Left ventricle myocardium inferior (tissue), 1 donor: ENCODE results near the gene SLC43A2. TPM values are rescaled to one million over a fixed set of nuclear protein-coding genes. Genes with fewer than 3 reads are reported as not detected.

Experiments used
- DNase-seq: peaks from one replicate; pipeline ENCODE4 v3.0.0-alpha.2; 2020
- H3K27ac ChIP-seq: fragments of 200-600 bp; replicated peaks from 2 replicates; pipeline ENCODE4 v1.8.0; 2021
- H3K27me3 ChIP-seq: fragments of 200-600 bp; 2 replicates; pipeline ENCODE4 v1.8.0; 2021; ENCODE audit warnings: low read depth
- H3K36me3 ChIP-seq: fragments of 200-600 bp; 2 replicates; pipeline ENCODE4 v1.8.0; 2021
- H3K4me1 ChIP-seq: fragments of 200-600 bp; 2 replicates; pipeline ENCODE4 v1.8.0; 2021
- H3K4me3 ChIP-seq: fragments of 200-600 bp; 2 replicates; pipeline ENCODE4 v1.8.0; 2021; ENCODE audit warnings: mild to moderate bottlenecking, moderate library complexity
- H3K9me3 ChIP-seq: fragments of 200-600 bp; replicated peaks from 2 replicates; pipeline ENCODE4 v1.8.0; 2021
- CTCF ChIP-seq: fragments of 200-600 bp; IDR thresholded peaks from 2 replicates; pipeline ENCODE4 v1.8.0; 2021; ENCODE audit warnings: antibody characterized with exemption, mild to moderate bottlenecking, borderline replicate concordance
- intact Hi-C: fragments of 100-400 bp; cut with micrococcal nuclease; formaldehyde crosslinking; loops from one replicate; pipeline ENCODE4 v1.11.0; 2022
- total RNA-seq: library from RNA; stranded (reverse); fragmentation: NEBNext Ultra II Directional; extraction: Animal tissue kit (Norgen Biotek cat#: 25700); gene quantifications from one replicate; pipeline ENCODE4 v1.2.1, GENCODE V29; 2021
- donor health status: DM: no; HTN: yes; CAD: no; lungs with severe emphysema.

SLC43A2 gene
- total RNA-seq, 1 donor from 2014 or later = 4.0 TPM

DNA sequence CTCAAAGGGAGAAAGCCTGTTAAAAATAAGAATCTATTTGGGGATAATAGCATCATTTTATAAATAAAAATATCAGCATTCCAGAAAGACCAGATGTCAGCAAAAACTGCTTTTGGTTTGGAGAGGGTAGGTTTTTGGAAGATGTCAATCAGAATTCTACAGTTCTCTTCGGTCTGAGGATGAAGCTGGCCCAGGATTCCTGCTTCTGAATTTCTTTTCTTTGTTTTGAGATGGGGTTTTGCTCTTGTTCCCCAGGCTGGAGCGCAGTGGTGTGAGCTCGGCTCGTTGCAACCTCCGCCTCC, 35.1 kb downstream of the SLC43A2 start:
- TF ChIP-seq CTCF = no peak
- intact Hi-C loops = no loop called here
- Histone ChIP-seq H3K4me3 (no peak overlapping the region), H3K36me3 (no peaks in the 10 kb centered on the region), H3K27ac (no peak overlapping the region), H3K4me1 (peaks cover 21% of the 10 kb centered on the region), H3K27me3 (no peaks in the 10 kb centered on the region), H3K9me3 (no peaks in the 10 kb centered on the region)
- no peak for DNase-seq

GRCh38 chr17:1592751-1593629, 35.6 kb downstream of the SLC43A2 start:
- Histone ChIP-seq H3K4me3 (no peak overlapping the region), H3K27me3 (no peaks in the 10 kb centered on the region), H3K27ac (no peak overlapping the region), H3K9me3 (no peaks in the 10 kb centered on the region), H3K4me1 (peaks cover 21% of the 10 kb centered on the region), H3K36me3 (no peaks in the 10 kb centered on the region)
- TF ChIP-seq CTCF = no peak
- no peak for DNase-seq
- intact Hi-C loops = no loop called here

- Histone ChIP-seq H3K27me3 (no peaks in the 10 kb centered on the region), H3K4me1 (peaks cover 31% of the 10 kb centered on the region), H3K36me3 (no peaks in the 10 kb centered on the region), H3K4me3 (no peak overlapping the region), H3K9me3 (no peaks in the 10 kb centered on the region), H3K27ac (no peak overlapping the region)
- DNase-seq = no peak
- TF ChIP-seq CTCF = no peak
- intact Hi-C loops = no loop called here
These were observed 37.1 kb downstream of the SLC43A2 start for GRCh38 chr17:1591474-1592090.

DNA sequence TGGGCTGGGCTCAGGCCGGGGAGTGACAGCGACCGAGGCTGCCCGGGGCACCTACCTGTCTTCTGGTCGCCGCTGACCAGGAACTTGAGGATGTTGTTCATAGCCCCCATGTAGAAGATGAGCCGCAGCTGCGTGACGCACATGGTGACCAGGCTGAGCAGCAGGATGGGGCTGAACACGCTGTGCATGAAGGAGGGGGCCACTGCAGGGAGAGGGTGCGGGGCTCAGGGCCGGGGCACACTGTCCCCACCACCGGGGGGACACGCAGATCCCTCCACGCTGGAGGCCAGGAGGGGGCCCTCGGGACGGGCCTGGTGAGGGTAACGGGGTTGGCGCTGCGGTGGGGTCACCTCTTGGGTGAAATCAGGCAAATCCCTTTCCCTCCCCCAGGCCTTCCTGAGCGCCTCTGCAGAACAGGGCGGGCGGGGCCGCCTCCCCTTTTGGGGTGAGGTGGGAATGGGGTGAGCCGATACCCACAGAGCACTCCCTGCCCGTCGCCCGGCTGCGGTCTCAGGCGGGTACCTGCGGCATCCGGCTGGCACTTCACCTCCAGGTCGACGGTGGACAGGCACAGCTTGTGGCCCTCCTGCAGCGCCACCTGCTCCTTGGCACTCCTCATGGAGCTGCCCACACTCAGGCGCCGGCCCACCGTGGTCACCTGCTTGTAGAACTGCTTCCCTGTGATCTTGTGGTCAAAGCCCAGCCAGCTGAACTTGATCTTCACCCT, 37.7 kb downstream of the SLC43A2 start:
- no peak for TF ChIP-seq CTCF
- Histone ChIP-seq H3K4me3 (no peak overlapping the region), H3K36me3 (no peaks in the 10 kb centered on the region), H3K4me1 (peaks cover 31% of the 10 kb centered on the region), H3K9me3 (no peaks in the 10 kb centered on the region), H3K27me3 (no peaks in the 10 kb centered on the region), H3K27ac (peak overlapping the region; percentile 91)
- DNase-seq = no peak
- intact Hi-C loops = no loop called here

GRCh38 chr17:1590029-1590746, 38.4 kb downstream of the SLC43A2 start:
- H3K4me1 ChIP-seq = peaks cover 31% of the 10 kb centered on the region
- peak overlapping the region; percentile 91 for H3K27ac ChIP-seq
- intact Hi-C loops = no loop called here
- H3K36me3 ChIP-seq = peaks cover 1% of the 10 kb centered on the region
- TF ChIP-seq CTCF = no peak
- no peaks in the 10 kb centered on the region for H3K9me3 ChIP-seq
- no peaks in the 10 kb centered on the region for H3K27me3 ChIP-seq
- no peak overlapping the region for H3K4me3 ChIP-seq
- peak; percentile 74 for DNase-seq
